Tibial nerve (tissue), 4 donors: ENCODE results near the gene ADAMTS8.

Experiments used
- CTCF ChIP-seq, 5 experiments: fragments of 200-600 bp in 3 of 5; fragments of 450-650 bp in 2 of 5; sonication (generic) in 3 of 5; IDR thresholded peaks; one replicate each; pipeline ENCODE4 v1.5.1; 2016 to 2019; ENCODE audit warnings: antibody characterized with exemption in 5 of 5, mild to moderate bottlenecking in 3 of 5, moderate library complexity in 2 of 5
- EP300 ChIP-seq, 2 donors: sonication (generic); formaldehyde crosslinking; IDR thresholded peaks; one replicate each; pipeline ENCODE4 v1.6.1; 2017; ENCODE audit warnings: antibody characterized with exemption in 2 of 2, mild to moderate bottlenecking in 1 of 2
- POLR2A ChIP-seq, 2 donors: fragments of 450-650 bp; IDR thresholded peaks; one replicate each; pipeline ENCODE4 v1.6.1; 2017; ENCODE audit warnings: antibody characterized with exemption in 2 of 2, mild to moderate bottlenecking in 2 of 2, moderate library complexity in 2 of 2

- TF ChIP-seq CTCF (IDR thresholded peaks at IDR 0.05) (no peak), POLR2A (IDR thresholded peaks at IDR 0.05) (no peak), EP300 (IDR thresholded peaks at IDR 0.05) (no peak)
Measured at GRCh38 chr11:130421697-130422096, 6.7 kb downstream of the ADAMTS8 start.
